ENCODE data around the gene INSYN2A. TPM values are rescaled to one million over a fixed set of nuclear protein-coding genes. Genes with fewer than 3 reads are reported as not detected.
A peak's percentile ranks its signal among the peaks of the same experiment; 100 is the strongest.

The INSYN2A gene
- total and polyA plus RNA-seq, 2 experiments from 2014 or later, result 0.43 to 0.54 TPM

GRCh38 chr10:127161482-127161881, 34.9 kb downstream of the INSYN2A start:
- peaks cover 3% of the 10 kb centered on the region; the same call in 1 of the 2 replicates for H4K20me1 ChIP-seq (ENCODE audit: insufficient read depth)
- TF ChIP-seq EZH2 (IDR thresholded peaks at IDR 0.05; ENCODE audit: insufficient read depth, poor library complexity, severe bottlenecking) (no peak), EZH2phosphoT487 (IDR thresholded peaks at IDR 0.05; ENCODE audit: insufficient read depth, low read depth) (no peak)
- no peaks in the 10 kb centered on the region for H3K9me3 ChIP-seq (ENCODE audit: low read depth)
- H3K4me3 ChIP-seq, result no peak overlapping the region
- H3K36me3 ChIP-seq (ENCODE audit: low read depth), result no peaks in the 10 kb centered on the region
- no peak overlapping the region for H2AFZ ChIP-seq
- no peak overlapping the region for H3K9ac ChIP-seq
- H3K4me1 ChIP-seq (ENCODE audit: insufficient read depth), result peaks cover 3% of the 10 kb centered on the region; the same call in 1 of the 2 replicates
- in situ Hi-C loops (cut with MboI), result no loop called here
- H3F3A ChIP-seq (ENCODE audit: insufficient read depth), result no peaks in the 10 kb centered on the region
- DNase-seq, result no peak
- WGBS, 2 experiments (ENCODE audit: low coverage in 1 of 2, low lambda C conversion rate in 2 of 2, missing lambda C conversion rate in 2 of 2), result 97 to 98% methylated on average over 5 of the region's 5 CpGs
- H3K27me3 ChIP-seq (replicated peaks; ENCODE audit: insufficient read depth), result no peaks in the 10 kb centered on the region
- no peak overlapping the region for H3K4me2 ChIP-seq (ENCODE audit: unreplicated experiment)
- no peaks in the 10 kb centered on the region for H3K9me2 ChIP-seq (ENCODE audit: insufficient read depth)
- peaks cover 7% of the 10 kb centered on the region; the same call in 1 of the 2 replicates for H3K79me2 ChIP-seq (ENCODE audit: insufficient read depth)
- no peak overlapping the region for H3K27ac ChIP-seq

DNA sequence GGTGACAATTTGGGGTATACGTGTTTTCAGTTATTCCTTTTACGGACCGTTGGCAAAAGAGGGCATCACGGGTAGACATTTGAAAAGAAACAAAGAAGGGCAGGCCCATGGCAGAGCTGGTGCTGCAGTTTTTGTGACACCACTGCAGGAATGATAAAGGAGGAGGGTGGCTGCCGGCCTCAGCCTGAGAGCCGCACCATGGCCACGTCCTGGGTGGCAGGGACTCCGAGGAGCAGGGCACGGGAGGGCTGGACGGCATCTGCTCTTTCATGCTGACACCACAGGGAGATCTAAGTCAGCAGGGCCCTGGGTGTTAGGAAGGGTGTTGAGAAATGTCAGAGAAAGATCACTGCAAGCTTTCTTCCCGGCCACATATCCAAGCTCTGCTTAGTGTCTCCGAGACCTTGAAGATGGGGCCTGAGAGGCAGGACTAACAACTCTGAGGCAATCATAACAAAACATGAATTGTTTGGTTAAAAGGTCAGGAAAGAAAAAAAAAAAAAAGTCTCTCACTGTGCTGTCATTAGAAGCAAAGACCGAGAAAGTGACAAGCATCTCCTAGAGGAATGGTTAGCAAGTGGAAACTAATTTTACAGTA, 36.6 kb downstream of the INSYN2A start:
- Histone ChIP-seq H3K4me2 (ENCODE audit: unreplicated experiment) (no peak overlapping the region), H3F3A (ENCODE audit: insufficient read depth) (no peaks in the 10 kb centered on the region), H3K36me3 (ENCODE audit: low read depth) (no peaks in the 10 kb centered on the region), H3K9me2 (ENCODE audit: insufficient read depth) (no peaks in the 10 kb centered on the region), H3K79me2 (ENCODE audit: insufficient read depth) (peaks cover 7% of the 10 kb centered on the region; the same call in 1 of the 2 replicates), H3K4me3 (no peak overlapping the region), H4K20me1 (ENCODE audit: insufficient read depth) (peaks cover 3% of the 10 kb centered on the region; the same call in 1 of the 2 replicates), H3K9me3 (ENCODE audit: low read depth) (no peaks in the 10 kb centered on the region), H2AFZ (no peak overlapping the region), H3K27ac (no peak overlapping the region), H3K9ac (no peak overlapping the region), H3K4me1 (ENCODE audit: insufficient read depth) (peaks cover 11% of the 10 kb centered on the region), H3K27me3 (replicated peaks; ENCODE audit: insufficient read depth) (no peaks in the 10 kb centered on the region)
- DNase-seq, result no peak
- 96 to 99% methylated on average over 13 of the region's 13 CpGs for WGBS, 2 experiments (ENCODE audit: low coverage in 1 of 2, low lambda C conversion rate in 2 of 2, missing lambda C conversion rate in 2 of 2)
- no peak for TF ChIP-seq EZH2 (IDR thresholded peaks at IDR 0.05; ENCODE audit: insufficient read depth, poor library complexity, severe bottlenecking)
- no peak for TF ChIP-seq EZH2phosphoT487 (IDR thresholded peaks at IDR 0.05; ENCODE audit: insufficient read depth, low read depth)
- in situ Hi-C loops (cut with MboI), result no loop called here

DNA sequence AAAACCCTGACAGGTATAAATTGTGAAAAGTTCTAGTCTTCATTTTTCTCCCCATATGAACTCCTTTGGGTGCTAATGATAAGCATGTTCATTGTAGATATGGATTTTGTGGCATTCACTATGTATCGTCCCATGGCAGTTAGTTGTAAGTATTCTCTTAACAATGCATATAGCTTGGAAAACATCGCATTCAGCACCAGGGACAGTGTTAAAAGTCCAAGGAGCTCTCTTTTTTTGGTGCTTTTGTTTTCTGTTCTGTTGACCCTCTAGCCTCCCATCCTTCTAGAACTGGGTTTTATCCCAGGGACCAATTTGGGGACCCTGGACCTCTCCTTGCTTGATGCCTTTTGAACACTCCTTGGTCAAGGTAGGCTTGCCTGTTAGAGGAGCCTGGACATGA, 37.7 kb downstream of the INSYN2A start:
- no peaks in the 10 kb centered on the region for H3K9me2 ChIP-seq (ENCODE audit: insufficient read depth)
- H3K9ac ChIP-seq, result no peak overlapping the region
- no peak overlapping the region for H3K27ac ChIP-seq
- no peak overlapping the region for H3K4me2 ChIP-seq (ENCODE audit: unreplicated experiment)
- no peaks in the 10 kb centered on the region for H3F3A ChIP-seq (ENCODE audit: insufficient read depth)
- H2AFZ ChIP-seq, result no peak overlapping the region
- H3K79me2 ChIP-seq (ENCODE audit: insufficient read depth), result peaks cover 7% of the 10 kb centered on the region; the same call in 1 of the 2 replicates
- no peaks in the 10 kb centered on the region for H3K9me3 ChIP-seq (ENCODE audit: low read depth)
- H3K4me3 ChIP-seq, result no peak overlapping the region
- no peak for DNase-seq
- H3K27me3 ChIP-seq (replicated peaks; ENCODE audit: insufficient read depth), result no peaks in the 10 kb centered on the region
- H3K36me3 ChIP-seq (ENCODE audit: low read depth), result no peaks in the 10 kb centered on the region
- WGBS, 2 experiments (ENCODE audit: low coverage in 1 of 2, low lambda C conversion rate in 2 of 2, missing lambda C conversion rate in 2 of 2), result 98 to 100% methylated on average over 2 of the region's 2 CpGs
- no peak for TF ChIP-seq EZH2phosphoT487 (IDR thresholded peaks at IDR 0.05; ENCODE audit: insufficient read depth, low read depth)
- in situ Hi-C loops (cut with MboI), result no loop called here
- peaks cover 3% of the 10 kb centered on the region; the same call in 1 of the 2 replicates for H4K20me1 ChIP-seq (ENCODE audit: insufficient read depth)
- peaks cover 11% of the 10 kb centered on the region for H3K4me1 ChIP-seq (ENCODE audit: insufficient read depth)

- in situ Hi-C loops (cut with MboI), result no loop called here
- Histone ChIP-seq H3K9ac (no peak overlapping the region), H3K4me2 (ENCODE audit: unreplicated experiment) (no peak overlapping the region), H3F3A (ENCODE audit: insufficient read depth) (no peaks in the 10 kb centered on the region), H3K4me1 (ENCODE audit: insufficient read depth) (peaks cover 10% of the 10 kb centered on the region; the same call in 1 of the 2 replicates), H3K79me2 (ENCODE audit: insufficient read depth) (peaks cover 4% of the 10 kb centered on the region; the same call in 1 of the 2 replicates), H3K4me3 (no peak overlapping the region), H3K27ac (no peak overlapping the region), H2AFZ (no peak overlapping the region), H3K36me3 (ENCODE audit: low read depth) (no peaks in the 10 kb centered on the region), H3K9me2 (ENCODE audit: insufficient read depth) (no peaks in the 10 kb centered on the region), H3K9me3 (ENCODE audit: low read depth) (no peaks in the 10 kb centered on the region), H4K20me1 (ENCODE audit: insufficient read depth) (peaks cover 3% of the 10 kb centered on the region; the same call in 1 of the 2 replicates), H3K27me3 (replicated peaks; ENCODE audit: insufficient read depth) (no peaks in the 10 kb centered on the region)
- WGBS, 2 experiments (ENCODE audit: low coverage in 1 of 2, low lambda C conversion rate in 2 of 2, missing lambda C conversion rate in 2 of 2), result 23 to 31% methylated on average over 2 of the region's 2 CpGs
- DNase-seq, result peak; percentile 21
- TF ChIP-seq EZH2phosphoT487 (IDR thresholded peaks at IDR 0.05; ENCODE audit: insufficient read depth, low read depth) (no peak), EZH2 (IDR thresholded peaks at IDR 0.05; ENCODE audit: insufficient read depth, poor library complexity, severe bottlenecking) (no peak)
These were observed 38.7 kb downstream of the INSYN2A start for GRCh38 chr10:127157506-127158200.
